CD14-positive monocyte (primary cell): ENCODE measurements around the gene PARVB. TPM values are rescaled to one million over a fixed set of nuclear protein-coding genes. Genes with fewer than 3 reads are reported as not detected.

ENCODE experiments used
- DNase-seq, 3 donors: peaks; one replicate each; pipeline ENCODE4 v3.0.0-alpha.2; 2011 to 2022
- H2AFZ ChIP-seq: 2 replicates; pipeline ENCODE4 v1.6.0; 2012; ENCODE audit warnings: mild to moderate bottlenecking, low read depth, low read length, inconsistent platforms; ENCODE audit not compliant: insufficient read depth, poor library complexity, severe bottlenecking
- H3K27ac ChIP-seq, 2 donors: 1 replicate in 1 of 2; 2 replicates in 1 of 2; pipeline ENCODE4 v1.5.1; 2012 to 2013; ENCODE audit warnings: low read length in 2 of 2, control low read depth in 1 of 2, inconsistent platforms in 1 of 2, low read depth in 1 of 2, mild to moderate bottlenecking in 1 of 2
- H3K27me3 ChIP-seq, 2 donors: one replicate each; pipeline versions ENCODE4 v1.6.0 to v1.6.1; 2011 to 2013; ENCODE audit warnings: low read length in 2 of 2; ENCODE audit not compliant: control insufficient read depth in 2 of 2, insufficient read depth in 2 of 2
- H3K36me3 ChIP-seq, 2 donors: replicated peaks in 1 of 2; 1 replicate in 1 of 2; 2 replicates in 1 of 2; pipeline versions ENCODE4 v1.5.1 to v1.6.1; 2012 to 2013; ENCODE audit warnings: low read length in 2 of 2, control low read depth in 1 of 2, inconsistent platforms in 1 of 2, mild to moderate bottlenecking in 1 of 2; ENCODE audit not compliant: insufficient read depth in 2 of 2, control insufficient read depth in 1 of 2
- H3K4me1 ChIP-seq, 2 donors: 1 replicate in 1 of 2; 2 replicates in 1 of 2; pipeline versions ENCODE4 v1.5.1 to v1.6.1; 2012 to 2013; ENCODE audit warnings: low read length in 2 of 2, control low read depth in 1 of 2, inconsistent platforms in 1 of 2, mild to moderate bottlenecking in 1 of 2, moderate library complexity in 1 of 2; ENCODE audit not compliant: insufficient read depth in 2 of 2, control insufficient read depth in 1 of 2
- H3K4me2 ChIP-seq: replicated peaks from 2 replicates; pipeline ENCODE3; 2012; ENCODE audit warnings: low read length, moderate library complexity, mild to moderate bottlenecking; ENCODE audit not compliant: poor library complexity, severe bottlenecking; ENCODE audit errors: extremely low read depth
- H3K4me3 ChIP-seq, 3 experiments: fragments of 200-600 bp in 1 of 3; sonication (generic) in 1 of 3; replicated peaks in 1 of 3; 1 replicate in 2 of 3; 2 replicates in 1 of 3; pipeline ENCODE4 v1.5.1; 2011 to 2013; ENCODE audit warnings: low read length in 3 of 3, mild to moderate bottlenecking in 3 of 3, control low read depth in 2 of 3, low read depth in 2 of 3, inconsistent platforms in 1 of 3, moderate library complexity in 1 of 3
- H3K79me2 ChIP-seq: 2 replicates; pipeline ENCODE4 v1.6.0; 2012; ENCODE audit warnings: mild to moderate bottlenecking, control low read depth, inconsistent platforms, low read length, moderate library complexity; ENCODE audit not compliant: insufficient read depth
- H3K9ac ChIP-seq: 2 replicates; pipeline ENCODE4 v1.6.0; 2017; ENCODE audit warnings: low read length, mild to moderate bottlenecking; ENCODE audit not compliant: insufficient read depth, poor library complexity, severe bottlenecking
- H3K9me3 ChIP-seq, 2 donors: replicated peaks in 1 of 2; 1 replicate in 1 of 2; 2 replicates in 1 of 2; pipeline versions ENCODE4 v1.5.1 to v1.6.1; 2012 to 2013; ENCODE audit warnings: low read length in 2 of 2, control low read depth in 1 of 2; ENCODE audit not compliant: control insufficient read depth in 1 of 2, insufficient read depth in 1 of 2
- H4K20me1 ChIP-seq: 2 replicates; pipeline ENCODE4 v1.6.0; 2012; ENCODE audit warnings: mild to moderate bottlenecking, low read length, control low read depth, moderate library complexity; ENCODE audit not compliant: insufficient read depth
- H3K27ac Mint-ChIP-seq, 7 donors: one replicate each; pipeline ENCODE4 v1.8.0; 2020; ENCODE audit warnings: mild to moderate bottlenecking in 7 of 7, mixed read lengths in 7 of 7, moderate library complexity in 6 of 7, inconsistent platforms in 2 of 7
- H3K27me3 Mint-ChIP-seq, 3 donors: one replicate each; pipeline ENCODE4 v1.8.0; 2021 to 2022; ENCODE audit warnings: low read depth in 3 of 3, mild to moderate bottlenecking in 3 of 3, mixed read lengths in 3 of 3, moderate library complexity in 3 of 3, inconsistent platforms in 1 of 3
- H3K36me3 Mint-ChIP-seq, 2 donors: one replicate each; pipeline ENCODE4 v1.8.0; 2020; ENCODE audit warnings: mixed read lengths in 2 of 2, inconsistent platforms in 1 of 2, mild to moderate bottlenecking in 1 of 2
- H3K4me1 Mint-ChIP-seq: one replicate; pipeline ENCODE4 v1.8.0; 2020; ENCODE audit warnings: mild to moderate bottlenecking, mixed read lengths
- H3K4me3 Mint-ChIP-seq, 2 donors: one replicate each; pipeline ENCODE4 v1.8.0; 2020; ENCODE audit warnings: mild to moderate bottlenecking in 2 of 2, mixed read lengths in 2 of 2, moderate library complexity in 1 of 2
- H3K9me3 Mint-ChIP-seq, 7 donors: one replicate each; pipeline ENCODE4 v1.8.0; 2020 to 2022; ENCODE audit warnings: mixed read lengths in 7 of 7, mild to moderate bottlenecking in 6 of 7, moderate library complexity in 6 of 7, inconsistent platforms in 2 of 7
- CTCF ChIP-seq: fragments of 200-600 bp; IDR thresholded peaks from one replicate; pipeline ENCODE4 v1.8.0; 2022; ENCODE audit warnings: antibody characterized with exemption, mild to moderate bottlenecking
- WGBS: methylation state at CpG from one replicate; pipeline ENCODE4 v1.1.5; 2013; ENCODE audit warnings: missing lambda C conversion rate; ENCODE audit not compliant: insufficient coverage; 5-methylcytosine and 5-hydroxymethylcytosine counted together
- intact Hi-C, 2 donors: fragments of 100-400 bp; cut with micrococcal nuclease; formaldehyde crosslinking; loops; one replicate each; pipeline versions ENCODE4 v1.15.0 to v1.15.1; 2023
- polyA plus RNA-seq, 3 donors: library from polyadenylated mRNA; depleted of rRNA in 1 of 3; unstranded in 2 of 3; stranded (reverse) in 1 of 3; fragments of 300-500 nt in 2 of 3; fragments of >200 nt in 1 of 3; fragmentation: Illumina TruSeq in 2 of 3; gene quantifications; 1 replicate in 2 of 3; 2 replicates in 1 of 3; pipeline ENCODE4 v1.2.3, GENCODE V29; 2012 to 2021

PARVB gene
- polyA plus RNA-seq, 3 donors, result 13.4 to 38.5 (median 17.9) TPM

GRCh38 chr22:44188986-44189630, 165.0 kb downstream of the PARVB start:
- intact Hi-C loops, result loop anchor here (10.0 kb wide), 2 partner anchors 306 to 436 kb away; partner anchors contain the start of gene RTL6 (in 1 of the 2)
- Histone ChIP-seq H3K9me3 (no peaks in the 10 kb centered on the region), H3K4me3 (no peak overlapping the region), H3K4me2 (no peak overlapping the region), H2AFZ (no peak overlapping the region), H3K4me1 (peaks cover 21 to 34% of the 10 kb centered on the region in 2 donors), H3K79me2 (peaks cover 42% of the 10 kb centered on the region), H3K36me3 (peaks cover 59 to 93% of the 10 kb centered on the region in 2 donors), H3K27me3 (no peaks in the 10 kb centered on the region), H3K27ac (peak overlapping the region in 1 of 2 donors; percentile 32), H3K9ac (no peak overlapping the region), H4K20me1 (peaks cover 86% of the 10 kb centered on the region)
- Mint-ChIP-seq H3K36me3 (peaks cover 48 to 89% of the 10 kb centered on the region in 2 donors), H3K27ac (peak overlapping the region in 1 of 7 donors; percentile 37), H3K9me3 (peaks cover 0 to 2% (median 0%) of the 10 kb centered on the region in 7 donors), H3K4me3 (no peak overlapping the region), H3K4me1 (peaks cover 35% of the 10 kb centered on the region), H3K27me3 (no peaks in the 10 kb centered on the region)
- WGBS, result 93% methylated on average over 6 of the region's 12 CpGs
- no peak for TF ChIP-seq CTCF
- no peak for DNase-seq

DNA sequence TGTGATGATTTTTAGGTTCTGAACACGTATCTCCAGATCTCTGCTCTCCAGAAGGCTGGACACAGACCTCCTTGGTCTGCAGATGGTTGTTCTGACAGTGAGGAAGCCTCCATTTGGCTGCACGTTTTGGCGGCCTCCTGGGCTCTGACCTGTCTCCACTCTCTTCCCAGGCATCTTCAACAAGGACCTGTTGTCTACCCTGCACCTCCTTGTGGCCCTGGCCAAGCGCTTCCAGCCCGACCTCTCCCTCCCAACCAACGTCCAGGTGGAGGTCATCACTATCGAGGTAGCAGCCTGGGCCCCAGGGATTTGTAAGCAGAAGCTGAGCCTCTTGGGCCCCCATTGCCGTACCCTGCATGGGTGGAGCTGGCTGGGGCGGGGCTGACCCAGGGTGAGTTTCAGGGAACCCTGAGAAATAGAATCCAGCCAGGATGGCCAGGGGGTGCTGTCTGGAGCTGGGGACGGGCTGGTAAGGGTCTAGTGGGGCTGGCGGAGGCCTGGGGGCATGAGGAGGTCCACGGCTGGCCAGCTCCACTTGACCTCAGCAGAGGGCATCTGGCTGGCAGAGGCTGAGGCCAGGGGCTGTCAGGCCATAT, 166.4 kb downstream of the PARVB start:
- H3K4me1 Mint-ChIP-seq, result peaks cover 35% of the 10 kb centered on the region
- peaks cover 51 to 90% of the 10 kb centered on the region in 2 donors for H3K36me3 Mint-ChIP-seq
- peaks cover 88% of the 10 kb centered on the region for H4K20me1 ChIP-seq
- H3K9ac ChIP-seq, result no peak overlapping the region
- no peak for TF ChIP-seq CTCF
- H2AFZ ChIP-seq, result no peak overlapping the region
- H3K79me2 ChIP-seq, result peaks cover 31% of the 10 kb centered on the region
- peaks cover 64 to 93% of the 10 kb centered on the region in 2 donors for H3K36me3 ChIP-seq
- intact Hi-C loops, result no loop called here
- no peaks in the 10 kb centered on the region for H3K9me3 ChIP-seq
- H3K4me3 Mint-ChIP-seq, result no peak overlapping the region
- H3K4me1 ChIP-seq, result peaks cover 21 to 34% of the 10 kb centered on the region in 2 donors
- H3K4me2 ChIP-seq, result no peak overlapping the region
- WGBS, result 93% methylated on average over 12 of the region's 12 CpGs
- peak overlapping the region; percentile 34 to 70 for H3K27ac ChIP-seq
- no peaks in the 10 kb centered on the region for H3K27me3 Mint-ChIP-seq
- H3K27ac Mint-ChIP-seq, result peak overlapping the region in 6 of 7 donors; percentile 11 to 86 (median 66)
- H3K4me3 ChIP-seq, result no peak overlapping the region
- peaks cover 0 to 2% (median 0%) of the 10 kb centered on the region in 7 donors for H3K9me3 Mint-ChIP-seq
- no peak for DNase-seq
- H3K27me3 ChIP-seq, result no peaks in the 10 kb centered on the region
